K562 (cell line): ENCODE measurements around the gene FDX2. TPM values are rescaled to one million over a fixed set of nuclear protein-coding genes. Genes with fewer than 3 reads are reported as not detected.

Experiments
- ARID1B ChIP-seq: fragments of 450-650 bp; IDR thresholded peaks from 2 replicates; pipeline ENCODE4 v1.6.1; 2016; ENCODE audit warnings: antibody characterized with exemption, mild to moderate bottlenecking, inconsistent platforms
- EGR1 ChIP-seq: fragments of 450-650 bp; conservative IDR thresholded peaks from 2 replicates; pipeline ENCODE4 v1.6.1; 2017; ENCODE audit warnings: mild to moderate bottlenecking
- EWSR1 ChIP-seq: fragments of 450-650 bp; IDR thresholded peaks from 2 replicates; pipeline ENCODE4 v1.6.1; 2018; ENCODE audit warnings: borderline replicate concordance, mild to moderate bottlenecking, low read depth, moderate library complexity; ENCODE audit not compliant: partially characterized antibody
- GABPA ChIP-seq: fragments of 200-800 bp; sonication (Bioruptor generic); conservative IDR thresholded peaks from 2 replicates; pipeline ENCODE4 v1.6.1; 2016; ENCODE audit warnings: low read depth, missing genetic modification characterization, missing compliant biosample characterization
- HDAC2 ChIP-seq: fragments of 450-650 bp; IDR thresholded peaks from 2 replicates; pipeline ENCODE4 v1.6.1; 2016; ENCODE audit warnings: mild to moderate bottlenecking
- HMGN3 ChIP-seq: IDR thresholded peaks from 2 replicates; pipeline ENCODE4 v1.6.1; 2011; ENCODE audit warnings: borderline replicate concordance, low read depth, mild to moderate bottlenecking, mixed read lengths, low read length; ENCODE audit not compliant: insufficient read length; ENCODE audit errors: extremely low read depth
- KAT7 ChIP-seq: sonication (generic); formaldehyde crosslinking; IDR thresholded peaks from 2 replicates; pipeline ENCODE4 v1.8.0; 2022; ENCODE audit warnings: missing genetic modification reagents, mild to moderate bottlenecking, borderline replicate concordance
- MAZ ChIP-seq, 2 experiments: fragments of 450-650 bp in 1 of 2; sonication (generic) in 1 of 2; formaldehyde crosslinking; IDR thresholded peaks in 1 of 2; conservative IDR thresholded peaks in 1 of 2; 2 replicates each; pipeline versions ENCODE4 v1.4.0 to v1.5.0; 2020; ENCODE audit warnings: mild to moderate bottlenecking in 1 of 2, missing genetic modification reagents in 1 of 2
- MNT ChIP-seq, 2 experiments: fragments of 450-650 bp; conservative IDR thresholded peaks; 2 replicates each; pipeline ENCODE4 v1.6.1; 2017; ENCODE audit warnings: mild to moderate bottlenecking in 2 of 2, moderate library complexity in 2 of 2
- NR2C1 ChIP-seq, 2 experiments: fragments of 450-650 bp; IDR thresholded peaks; 2 replicates each; pipeline ENCODE4 v1.6.1; 2017; ENCODE audit warnings: mild to moderate bottlenecking in 2 of 2, antibody characterized with exemption in 1 of 2, inconsistent platforms in 1 of 2, missing compliant biosample characterization in 1 of 2, missing genetic modification characterization in 1 of 2
- PHF21A ChIP-seq: fragments of 450-650 bp; IDR thresholded peaks from 2 replicates; pipeline ENCODE4 v1.6.1; 2017; ENCODE audit warnings: low read depth, borderline replicate concordance
- POLR3G ChIP-seq: IDR thresholded peaks from 2 replicates; pipeline ENCODE4 v1.6.1; 2011; ENCODE audit not compliant: insufficient read length, insufficient replicate concordance; ENCODE audit errors: extremely low read depth
- RBM34 ChIP-seq: fragments of 200-400 bp; formaldehyde crosslinking; IDR thresholded peaks from 2 replicates; pipeline ENCODE4 v1.6.1; 2018; ENCODE audit warnings: low read length, borderline replicate concordance; ENCODE audit not compliant: insufficient read depth
- SMARCC2 ChIP-seq: fragments of 450-650 bp; IDR thresholded peaks from 2 replicates; pipeline ENCODE4 v1.6.1; 2017; ENCODE audit warnings: antibody characterized with exemption, moderate library complexity, mild to moderate bottlenecking, low read depth
- TSHZ1 ChIP-seq: fragments of 250-450 bp; sonication (Bioruptor Pico); IDR thresholded peaks from 2 replicates; pipeline ENCODE4 v1.4.0; 2020; ENCODE audit warnings: mild to moderate bottlenecking, moderate library complexity
- UBTF ChIP-seq, 2 experiments: IDR thresholded peaks; 2 replicates each; pipeline ENCODE4 v1.6.1; 2012; ENCODE audit warnings: improper control_type of control experiment in 2 of 2, low read depth in 2 of 2, low read length in 2 of 2, borderline replicate concordance in 1 of 2
- ZFP91 ChIP-seq: sonication (generic); formaldehyde crosslinking; IDR thresholded peaks from 2 replicates; pipeline ENCODE4 v1.8.0; 2022; ENCODE audit warnings: mild to moderate bottlenecking, missing genetic modification reagents
- ZNF76 ChIP-seq: fragments of 250-450 bp; sonication (Bioruptor Pico); IDR thresholded peaks from 2 replicates; pipeline ENCODE4 v1.4.0; 2020; ENCODE audit warnings: mild to moderate bottlenecking, moderate library complexity, borderline replicate concordance
- ZNF830 ChIP-seq: fragments of 250-450 bp; sonication (Bioruptor Pico); IDR thresholded peaks from 2 replicates; pipeline ENCODE4 v1.5.0; 2021; ENCODE audit warnings: mild to moderate bottlenecking
- polyA plus RNA-seq, 8 experiments: library from polyadenylated mRNA; depleted of rRNA in 4 of 8; stranded (reverse) in 5 of 8; unstranded in 3 of 8; fragments of >200 nt; fragmentation: Nextera tagmentation in 2 of 8; fragmentation: Illumina TruSeq in 1 of 8; extraction: Ambion mirVana in 2 of 8; extraction: Trizol in 1 of 8; gene quantifications; 2 replicates each; pipeline versions ENCODE4 v1.2.1 to v1.2.3, GENCODE V29; 2011 to 2014; ENCODE audit warnings: inconsistent platforms in 1 of 8, missing spikeins in 1 of 8
- total RNA-seq, 7 experiments: library from RNA; depleted of rRNA in 6 of 7; stranded (reverse); fragments of >200 nt in 6 of 7; fragmentation: Illumina TruSeq in 2 of 7; extraction: Trizol in 2 of 7; gene quantifications; 2 replicates each; pipeline versions ENCODE4 v1.2.1 to v1.2.3, GENCODE V29; 2011 to 2021; ENCODE audit warnings: low replicate concordance in 1 of 7

FDX2 gene
- total and polyA plus RNA-seq, 9 of the 15 experiments (the other 6 are each of a cell fraction or from before 2014, with no cell fraction given): 2.5 to 49.8 (median 29.7) TPM

- TF ChIP-seq ZFP91: no peak
- no peak for TF ChIP-seq TSHZ1 (CRISPR knock-in tag)
- TF ChIP-seq PHF21A: peak; percentile 78; the same call in 1 of the 2 replicates
- TF ChIP-seq HDAC2: 0 out of 2 replicates have a peak, but pooled peaks have one; percentile 29
- peak in 1 of 2 experiments; percentile 23; a peak in 1 of 4 replicates for TF ChIP-seq MNT (conservative IDR thresholded peaks at IDR 0.05)
- TF ChIP-seq POLR3G: no peak
- TF ChIP-seq HMGN3: no peak
- TF ChIP-seq UBTF (IDR thresholded peaks at IDR 0.05; ENCODE audit: borderline replicate concordance in 1 of 2, low read depth in 2 of 2, low read length in 2 of 2): no peak
- TF ChIP-seq GABPA (tag): no peak
- peak; percentile 91 for TF ChIP-seq EGR1
- no peak for TF ChIP-seq MAZ (CRISPR knock-in tag; conservative IDR thresholded peaks at IDR 0.05 in 1 of 2, IDR thresholded peaks at IDR 0.05 in 1 of 2)
- no peak for TF ChIP-seq SMARCC2
- no peak for TF ChIP-seq RBM34
- TF ChIP-seq KAT7 (CRISPR knock-in tag): no peak
- TF ChIP-seq NR2C1 (IDR thresholded peaks at IDR 0.05): no peak
- TF ChIP-seq NR2C1 (tag; IDR thresholded peaks at IDR 0.05): no peak
- no peak for TF ChIP-seq EWSR1
- TF ChIP-seq ARID1B: peak; percentile 64
- no peak for TF ChIP-seq ZNF830 (CRISPR knock-in tag)
- TF ChIP-seq ZNF76: no peak
Observed at GRCh38 chr19:10346509-10346908, 30.7 kb upstream of the FDX2 start (continued).
